GM12878 (cell line): ENCODE measurements around the gene TMPRSS3. TPM values are rescaled to one million over a fixed set of nuclear protein-coding genes. Genes with fewer than 3 reads are reported as not detected.

Experiments used
- ATAC-seq: fragments of 200-7000 bp; cut with Tn5 transposase; 3 replicates; pipeline ENCODE4 v1.9.1; 2020; ENCODE audit warnings: mild to moderate bottlenecking, moderate library complexity
- BruUV-seq: library from RNA; stranded (reverse); fragments of 400-500 nt; replicated peaks from 2 replicates; lab custom pipeline; 2021; lab: Mats Ljungman, UMichigan
- CTCF ChIA-PET: fragments of 300-600 bp; sonication (Branson Sonifier 250); formaldehyde crosslinking; extraction: SDS; loops from one replicate; lab custom pipeline; 2021; ENCODE audit warnings: inconsistent platforms; lab: Yijun Ruan, JAX
- POLR2A ChIA-PET: fragments of 350-600 bp; formaldehyde crosslinking; extraction: SDS; loops from one replicate; lab custom pipeline; 2021; ENCODE audit warnings: inconsistent platforms; lab: Charles Lee
- RAD21 ChIA-PET: fragments of 300-600 bp; sonication (Branson Sonifier 250); formaldehyde crosslinking; loops from one replicate; lab custom pipeline; 2023; ENCODE audit warnings: antibody characterized with exemption; ENCODE audit not compliant: unreplicated experiment; lab: Charles Lee
- SMC1A ChIA-PET: fragments of 300-600 bp; sonication (Branson Sonifier 250); formaldehyde crosslinking; loops from one replicate; lab custom pipeline; 2023; ENCODE audit not compliant: unreplicated experiment, uncharacterized antibody; lab: Charles Lee
- DNase-seq: peaks from one replicate; pipeline ENCODE4 v3.0.0-alpha.2; 2011; ENCODE audit warnings: low read depth, low spot score
- FAIRE-seq: peaks from 3 replicates; lab custom pipeline; 2011; peaks lifted over from hg19 to GRCh38; lab: Jason Lieb, UNC
- H2AFZ ChIP-seq: 2 replicates; pipeline ENCODE4 v1.6.0; 2011; ENCODE audit warnings: low read depth, low read length, control low read depth; ENCODE audit not compliant: control insufficient read depth
- H3K27ac ChIP-seq: 2 replicates; pipeline ENCODE4 v1.5.1; 2011; ENCODE audit warnings: control low read depth; ENCODE audit not compliant: control insufficient read depth, insufficient read depth
- H3K27me3 ChIP-seq, 2 experiments: replicated peaks in 1 of 2; 2 replicates each; pipeline versions ENCODE4 v1.6.0 to v1.6.1; 2011; ENCODE audit warnings: low read length in 1 of 2; ENCODE audit not compliant: control insufficient read depth in 2 of 2, insufficient read depth in 2 of 2
- H3K36me3 ChIP-seq, 2 experiments: 2 replicates each; pipeline ENCODE4 v1.5.1; 2011; ENCODE audit warnings: low read length in 1 of 2; ENCODE audit not compliant: control insufficient read depth in 2 of 2, insufficient read depth in 2 of 2
- H3K4me1 ChIP-seq: 2 replicates; pipeline ENCODE4 v1.6.1; 2011; ENCODE audit warnings: mild to moderate bottlenecking, low read length, moderate library complexity, mixed read lengths; ENCODE audit not compliant: control insufficient read depth, insufficient read depth
- H3K4me2 ChIP-seq: 2 replicates; pipeline ENCODE4 v1.6.0; 2011; ENCODE audit warnings: control low read depth; ENCODE audit not compliant: control insufficient read depth, insufficient read depth
- H3K4me3 ChIP-seq: fragments of 200-600 bp; sonication (generic); 2 replicates; pipeline ENCODE4 v1.5.1; 2016
- H3K79me2 ChIP-seq: 2 replicates; pipeline ENCODE4 v1.6.0; 2011; ENCODE audit warnings: low read length; ENCODE audit not compliant: control insufficient read depth, insufficient read depth
- H3K9ac ChIP-seq: 2 replicates; pipeline ENCODE4 v1.8.0; 2011; ENCODE audit warnings: low read length, control low read depth, mixed read lengths; ENCODE audit not compliant: control insufficient read depth, insufficient read depth
- H3K9me3 ChIP-seq: replicated peaks from 3 replicates; pipeline ENCODE4 v1.5.1; 2011; ENCODE audit warnings: mild to moderate bottlenecking, low read length; ENCODE audit not compliant: control insufficient read depth, insufficient read depth
- H4K20me1 ChIP-seq: 2 replicates; pipeline ENCODE4 v1.6.0; 2011; ENCODE audit not compliant: control insufficient read depth, insufficient read depth
- CEBPB ChIP-seq, 2 experiments: fragments of 150-350 bp in 1 of 2; IDR thresholded peaks; 2 replicates each; pipeline ENCODE4 v1.6.1; 2012 to 2014; ENCODE audit warnings: low read depth in 2 of 2, low read length in 2 of 2, borderline replicate concordance in 1 of 2, inconsistent platforms in 1 of 2
- CEBPZ ChIP-seq: fragments of 150-350 bp; IDR thresholded peaks from 2 replicates; pipeline ENCODE4 v1.6.1; 2016; ENCODE audit warnings: low read depth, low read length
- DPF2 ChIP-seq: fragments of 450-650 bp; IDR thresholded peaks from 2 replicates; pipeline ENCODE4 v1.6.1; 2017; ENCODE audit warnings: mild to moderate bottlenecking
- IRF3 ChIP-seq: fragments of 450-650 bp; IDR thresholded peaks from 2 replicates; pipeline ENCODE4 v1.6.1; 2014; ENCODE audit warnings: mild to moderate bottlenecking
- NKRF ChIP-seq: fragments of 450-650 bp; conservative IDR thresholded peaks from 2 replicates; pipeline ENCODE4 v1.6.1; 2017; ENCODE audit warnings: mild to moderate bottlenecking, moderate library complexity
- SIN3A ChIP-seq: IDR thresholded peaks from 2 replicates; pipeline ENCODE4 v1.6.1; 2012; ENCODE audit warnings: low read depth, low read length, improper control_type of control experiment
- SPI1 ChIP-seq: IDR thresholded peaks from 2 replicates; pipeline ENCODE4 v1.6.1; 2011; ENCODE audit warnings: low read depth, mild to moderate bottlenecking, low read length, moderate library complexity, borderline replicate concordance; ENCODE audit not compliant: insufficient read depth
- SUPT20H ChIP-seq: IDR thresholded peaks from 2 replicates; pipeline ENCODE4 v1.6.1; 2011; ENCODE audit warnings: low read depth, mild to moderate bottlenecking, low read length, moderate library complexity, borderline replicate concordance; ENCODE audit not compliant: control insufficient read depth
- YBX1 ChIP-seq: fragments of 450-650 bp; IDR thresholded peaks from 2 replicates; pipeline ENCODE4 v1.6.1; 2016; ENCODE audit warnings: antibody characterized with exemption
- ZNF24 ChIP-seq: fragments of 450-650 bp; IDR thresholded peaks from 2 replicates; pipeline ENCODE4 v1.6.1; 2017; ENCODE audit warnings: antibody characterized with exemption, mild to moderate bottlenecking
- WGBS: methylation state at CpG from one replicate; pipeline ENCODE4 v1.1.6; 2016; ENCODE audit warnings: low lambda C conversion rate; ENCODE audit not compliant: insufficient replicate concordance, insufficient coverage; ENCODE audit errors: missing lambda C conversion rate; 5-methylcytosine and 5-hydroxymethylcytosine counted together
- in situ Hi-C: fragments of 300-500 bp; cut with MboI; formaldehyde crosslinking; loops from 9 replicates; pipeline ENCODE4 v1.14.3; 2018; ENCODE audit warnings: mixed read lengths
- intact Hi-C: fragments of 100-400 bp; cut with micrococcal nuclease; formaldehyde crosslinking; loops from one replicate; pipeline ENCODE4 v1.14.2; 2022; ENCODE audit not compliant: unreplicated experiment
- polyA plus RNA-seq, 11 experiments: library from polyadenylated mRNA; depleted of rRNA in 4 of 11; unstranded in 6 of 11; stranded (reverse) in 5 of 11; fragments of >200 nt; fragmentation: Nextera tagmentation in 4 of 11; fragmentation: Illumina TruSeq in 1 of 11; extraction: Ambion mirVana in 4 of 11; extraction: Trizol in 1 of 11; gene quantifications; 1 replicate in 1 of 11; 2 replicates in 10 of 11; pipeline versions ENCODE4 v1.2.1 to v1.2.3, GENCODE V29; 2011 to 2016; ENCODE audit warnings: inconsistent platforms in 2 of 11, missing spikeins in 2 of 11, low read depth in 1 of 11
- total RNA-seq, 4 experiments: library from RNA; depleted of rRNA in 3 of 4; stranded (reverse); fragments of >200 nt in 3 of 4; fragmentation: Illumina TruSeq in 1 of 4; extraction: Trizol in 1 of 4; gene quantifications; 2 replicates each; pipeline versions ENCODE4 v1.2.1 to v1.2.3, GENCODE V29; 2013 to 2021

Gene TMPRSS3
- total and polyA plus RNA-seq, 10 of the 15 experiments (the other 5 are each of a cell fraction or from before 2014, with no cell fraction given) = 0.51 to 1.5 (median 0.82) TPM; not detected in 1

GRCh38 chr21:42353623-42354022 lies 42.2 kb downstream of the TMPRSS3 start:
- WGBS = 24% methylated on average over 5 of the region's 5 CpGs
- DNase-seq (no peak), FAIRE-seq (no peak), ATAC-seq (no peak; the same call in 2 of the 3 replicates)
- ChIA-PET SMC1A (interaction anchor here (0.8 kb wide), 1 partner anchor 17 kb away, joined by 3 read pairs; no protein-coding TSS in a partner anchor), POLR2A (interaction anchor here (0.6 kb wide), 1 partner anchor 416 kb away, joined by 3 read pairs; no protein-coding TSS in a partner anchor), RAD21 (no interaction called here), CTCF (no interaction called here)
- Histone ChIP-seq H3K9me3 (peaks cover 15% of the 10 kb centered on the region; the same call in 2 of the 3 replicates), H4K20me1 (no peaks in the 10 kb centered on the region), H3K79me2 (no peaks in the 10 kb centered on the region), H3K9ac (no peak overlapping the region), H3K27me3 (no peaks in the 10 kb centered on the region), H3K36me3 (no peaks in the 10 kb centered on the region), H2AFZ (no peak overlapping the region; the same call in 1 of the 2 replicates), H3K27ac (no peak overlapping the region), H3K4me1 (no peaks in the 10 kb centered on the region), H3K4me3 (no peak overlapping the region), H3K4me2 (no peak overlapping the region)
- peak; percentile 38; the same call in 1 of the 2 replicates for TF ChIP-seq SPI1
- TF ChIP-seq YBX1 = no peak
- TF ChIP-seq IRF3 = no peak
- in situ Hi-C loops = no loop called here
- intact Hi-C loops = no loop called here
- no TSS peak for BruUV-seq

- no peak overlapping the region for H3K9ac ChIP-seq
- TF ChIP-seq CEBPZ (no peak), CEBPB (IDR thresholded peaks at IDR 0.05; ENCODE audit: borderline replicate concordance in 1 of 2, low read depth in 2 of 2, low read length in 2 of 2) (no peak), ZNF24 (no peak), NKRF (no peak), SUPT20H (no peak), SIN3A (no peak), DPF2 (no peak)
These were observed 43.3 kb downstream of the TMPRSS3 start for GRCh38 chr21:42352441-42353095.

More at GRCh38 chr21:42352441-42353095, 43.3 kb downstream of the TMPRSS3 start:
- RAD21 ChIA-PET = no interaction called here
- POLR2A ChIA-PET = no interaction called here
- Histone ChIP-seq H3K27ac (no peak overlapping the region), H3K36me3 (no peaks in the 10 kb centered on the region), H3K27me3 (no peaks in the 10 kb centered on the region), H4K20me1 (no peaks in the 10 kb centered on the region), H3K9me3 (peaks cover 15% of the 10 kb centered on the region; the same call in 2 of the 3 replicates), H3K4me2 (no peak overlapping the region), H3K4me3 (no peak overlapping the region), H3K79me2 (no peaks in the 10 kb centered on the region), H2AFZ (no peak overlapping the region), H3K4me1 (no peaks in the 10 kb centered on the region)
- FAIRE-seq (no peak), DNase-seq (no peak), ATAC-seq (no peak)
- CTCF ChIA-PET = no interaction called here
- 61% methylated on average over 14 of the region's 14 CpGs for WGBS
- SMC1A ChIA-PET = no interaction called here
- intact Hi-C loops = no loop called here
- no TSS peak for BruUV-seq
- in situ Hi-C loops = no loop called here
